Thyroid gland (tissue), 4 donors: ENCODE data around the gene CDH4.

ENCODE experiments used
- POLR2A ChIP-seq, 2 donors: fragments of 450-650 bp; IDR thresholded peaks; one replicate each; pipeline ENCODE4 v1.6.1; 2017; ENCODE audit warnings: antibody characterized with exemption in 2 of 2, mild to moderate bottlenecking in 2 of 2, moderate library complexity in 1 of 2
- TF ChIP-seq, protein P1 (sequence below), 6 experiments: fragments of 200-600 bp in 3 of 6; fragments of 450-650 bp in 3 of 6; sonication (generic) in 3 of 6; IDR thresholded peaks; one replicate each; pipeline ENCODE4 v1.5.1; 2016 to 2019; ENCODE audit warnings: antibody characterized with exemption in 6 of 6, mild to moderate bottlenecking in 2 of 6, inconsistent platforms in 1 of 6, moderate library complexity in 1 of 6

DNA sequence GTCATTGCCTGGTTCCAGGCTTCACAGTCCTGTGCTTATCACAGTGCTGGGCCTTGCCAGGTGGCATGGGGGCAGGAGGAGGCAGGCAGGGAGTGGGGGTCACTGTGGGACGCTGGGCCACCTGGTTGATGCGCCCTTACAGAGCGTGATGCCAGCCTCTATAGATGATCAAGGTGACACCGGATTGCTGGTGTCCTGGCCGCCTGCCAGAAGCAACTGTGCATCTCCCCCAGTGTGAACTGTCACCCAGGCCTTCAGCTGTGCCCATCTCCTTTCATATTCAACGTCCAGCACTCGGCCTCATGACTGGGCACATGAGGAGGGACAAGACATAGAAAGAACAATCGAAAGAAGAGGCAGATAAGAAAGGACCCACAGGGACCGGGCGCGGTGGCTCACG, 494.7 kb downstream of the CDH4 start:
- TF ChIP-seq, protein P1, sequence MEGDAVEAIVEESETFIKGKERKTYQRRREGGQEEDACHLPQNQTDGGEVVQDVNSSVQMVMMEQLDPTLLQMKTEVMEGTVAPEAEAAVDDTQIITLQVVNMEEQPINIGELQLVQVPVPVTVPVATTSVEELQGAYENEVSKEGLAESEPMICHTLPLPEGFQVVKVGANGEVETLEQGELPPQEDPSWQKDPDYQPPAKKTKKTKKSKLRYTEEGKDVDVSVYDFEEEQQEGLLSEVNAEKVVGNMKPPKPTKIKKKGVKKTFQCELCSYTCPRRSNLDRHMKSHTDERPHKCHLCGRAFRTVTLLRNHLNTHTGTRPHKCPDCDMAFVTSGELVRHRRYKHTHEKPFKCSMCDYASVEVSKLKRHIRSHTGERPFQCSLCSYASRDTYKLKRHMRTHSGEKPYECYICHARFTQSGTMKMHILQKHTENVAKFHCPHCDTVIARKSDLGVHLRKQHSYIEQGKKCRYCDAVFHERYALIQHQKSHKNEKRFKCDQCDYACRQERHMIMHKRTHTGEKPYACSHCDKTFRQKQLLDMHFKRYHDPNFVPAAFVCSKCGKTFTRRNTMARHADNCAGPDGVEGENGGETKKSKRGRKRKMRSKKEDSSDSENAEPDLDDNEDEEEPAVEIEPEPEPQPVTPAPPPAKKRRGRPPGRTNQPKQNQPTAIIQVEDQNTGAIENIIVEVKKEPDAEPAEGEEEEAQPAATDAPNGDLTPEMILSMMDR (IDR thresholded peaks at IDR 0.05): no peak
- no peak for TF ChIP-seq POLR2A (IDR thresholded peaks at IDR 0.05)
